ENCODE results near the gene TMEM158.

The TMEM158 gene

DNA sequence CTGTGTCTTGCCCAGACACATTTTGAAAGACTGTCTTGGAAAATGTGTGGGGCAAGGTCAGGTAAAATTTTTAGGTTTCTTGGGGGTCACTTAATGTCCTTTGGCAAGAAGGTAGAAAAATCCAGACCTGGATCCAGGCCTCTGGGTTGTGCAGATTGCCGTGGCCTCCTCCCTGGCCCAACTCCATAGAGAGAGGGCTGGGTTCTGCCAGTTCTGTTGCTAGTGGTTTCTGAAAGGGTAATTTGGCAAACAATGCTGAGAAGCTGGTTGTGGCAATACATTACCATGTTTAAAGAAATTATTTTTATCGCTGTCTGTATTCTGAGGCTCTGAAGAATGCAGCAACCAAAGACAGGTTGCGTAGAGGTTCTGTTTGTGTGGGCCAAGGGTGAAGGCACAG is 20.2 kb upstream of the TMEM158 start:
- no peaks in the 10 kb centered on the region for H3K4me1 Mint-ChIP-seq (ENCODE audit: low read depth)
- no peaks in the 10 kb centered on the region for H3K9me3 Mint-ChIP-seq
- no peak overlapping the region for H3K27ac Mint-ChIP-seq
- H3K36me3 Mint-ChIP-seq (ENCODE audit: low read depth), result no peaks in the 10 kb centered on the region
- peaks cover 11% of the 10 kb centered on the region for H3K27me3 Mint-ChIP-seq (ENCODE audit: low read depth)
- H3K4me3 Mint-ChIP-seq, result no peak overlapping the region

DNA sequence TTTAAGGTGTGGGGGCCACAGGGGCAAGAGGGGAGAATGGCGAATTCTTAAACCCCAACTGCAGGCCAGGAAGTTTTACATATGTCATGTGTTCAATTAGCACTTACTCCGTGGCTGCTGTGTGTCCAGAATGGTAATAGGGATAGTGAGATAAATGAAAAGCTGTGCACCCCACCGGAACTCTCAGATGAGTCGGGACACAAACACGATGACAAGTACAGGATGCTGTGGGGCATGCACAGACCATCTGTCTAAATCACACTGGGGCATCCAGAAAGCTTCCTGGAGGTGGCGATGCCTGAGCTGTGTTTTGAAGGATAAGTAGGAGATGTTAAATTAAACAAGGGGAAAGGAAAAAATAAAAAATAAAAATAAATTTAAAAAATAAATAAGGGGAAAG is 18.3 kb upstream of the TMEM158 start:
- no peak overlapping the region for H3K4me3 Mint-ChIP-seq
- no peak overlapping the region for H3K27ac Mint-ChIP-seq
- H3K27me3 Mint-ChIP-seq (ENCODE audit: low read depth), result peaks cover 15% of the 10 kb centered on the region
- no peaks in the 10 kb centered on the region for H3K9me3 Mint-ChIP-seq
- H3K36me3 Mint-ChIP-seq (ENCODE audit: low read depth), result no peaks in the 10 kb centered on the region
- no peaks in the 10 kb centered on the region for H3K4me1 Mint-ChIP-seq (ENCODE audit: low read depth)

DNA sequence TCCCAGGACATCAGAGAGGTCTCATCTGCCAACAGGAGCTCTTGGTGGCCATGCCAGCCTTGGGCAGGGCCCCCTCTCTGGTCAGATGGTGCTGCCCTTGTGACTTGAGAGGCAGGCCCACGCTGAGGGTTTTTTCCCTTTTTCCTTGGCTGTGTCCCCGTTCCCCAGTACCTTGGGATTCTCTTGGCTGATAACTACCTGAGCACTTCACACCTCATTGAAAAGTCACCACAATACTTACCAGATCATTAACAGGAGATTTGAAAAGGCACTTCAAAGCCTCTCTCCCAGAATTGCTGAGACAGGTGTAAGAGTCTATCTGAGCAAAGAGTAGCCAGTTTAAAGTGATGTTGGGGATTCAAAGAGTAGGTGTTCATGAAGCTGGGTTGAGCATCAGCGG is 15.1 kb upstream of the TMEM158 start:
- H3K27ac Mint-ChIP-seq, result no peak overlapping the region
- no peaks in the 10 kb centered on the region for H3K36me3 Mint-ChIP-seq (ENCODE audit: low read depth)
- peaks cover 15% of the 10 kb centered on the region for H3K27me3 Mint-ChIP-seq (ENCODE audit: low read depth)
- no peaks in the 10 kb centered on the region for H3K9me3 Mint-ChIP-seq
- H3K4me1 Mint-ChIP-seq (ENCODE audit: low read depth), result no peaks in the 10 kb centered on the region
- H3K4me3 Mint-ChIP-seq, result no peak overlapping the region

DNA sequence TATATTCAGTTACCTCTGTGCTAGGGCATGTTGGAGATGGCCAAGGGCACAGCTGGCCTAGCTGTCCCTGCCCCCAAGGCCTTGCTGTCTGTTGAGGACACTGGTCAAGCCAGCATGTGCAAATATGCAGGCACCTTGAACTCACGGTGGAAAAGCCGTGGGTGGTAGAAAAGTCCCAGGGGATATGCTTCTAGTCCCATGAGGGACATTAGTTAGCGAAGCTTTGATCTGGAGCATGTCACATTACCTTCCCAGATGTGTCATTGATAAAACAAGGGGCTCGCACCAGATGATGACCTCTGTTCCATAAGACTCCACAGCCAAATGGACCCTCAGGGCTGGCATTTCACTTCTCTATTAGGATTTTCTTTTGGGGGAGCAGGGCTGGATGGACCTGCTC is 14.2 kb upstream of the TMEM158 start:
- H3K27me3 Mint-ChIP-seq (ENCODE audit: low read depth), result peaks cover 15% of the 10 kb centered on the region
- no peaks in the 10 kb centered on the region for H3K36me3 Mint-ChIP-seq (ENCODE audit: low read depth)
- no peaks in the 10 kb centered on the region for H3K4me1 Mint-ChIP-seq (ENCODE audit: low read depth)
- H3K27ac Mint-ChIP-seq, result no peak overlapping the region
- no peak overlapping the region for H3K4me3 Mint-ChIP-seq
- peaks cover 8% of the 10 kb centered on the region for H3K9me3 Mint-ChIP-seq

- Mint-ChIP-seq H3K36me3 (ENCODE audit: low read depth) (no peaks in the 10 kb centered on the region), H3K27ac (no peak overlapping the region), H3K4me3 (no peak overlapping the region), H3K4me1 (ENCODE audit: low read depth) (peaks cover 2% of the 10 kb centered on the region), H3K9me3 (peaks cover 10% of the 10 kb centered on the region), H3K27me3 (ENCODE audit: low read depth) (peaks cover 8% of the 10 kb centered on the region)
These were observed 13.2 kb upstream of the TMEM158 start for GRCh38 chr3:45239254-45239653.

GRCh38 chr3:45236964-45237363 is 10.9 kb upstream of the TMEM158 start:
- no peaks in the 10 kb centered on the region for H3K36me3 Mint-ChIP-seq (ENCODE audit: low read depth)
- H3K9me3 Mint-ChIP-seq, result peaks cover 10% of the 10 kb centered on the region
- H3K27ac Mint-ChIP-seq, result no peak overlapping the region
- H3K4me3 Mint-ChIP-seq, result no peak overlapping the region
- H3K27me3 Mint-ChIP-seq (ENCODE audit: low read depth), result peaks cover 21% of the 10 kb centered on the region
- H3K4me1 Mint-ChIP-seq (ENCODE audit: low read depth), result peaks cover 2% of the 10 kb centered on the region

- Mint-ChIP-seq H3K4me1 (ENCODE audit: low read depth) (peaks cover 2% of the 10 kb centered on the region), H3K27ac (no peak overlapping the region), H3K27me3 (ENCODE audit: low read depth) (peaks cover 28% of the 10 kb centered on the region), H3K36me3 (ENCODE audit: low read depth) (no peaks in the 10 kb centered on the region), H3K4me3 (no peak overlapping the region), H3K9me3 (peaks cover 10% of the 10 kb centered on the region)
These were observed 9.3 kb upstream of the TMEM158 start for GRCh38 chr3:45235409-45235808.

- no peak overlapping the region for H3K4me3 Mint-ChIP-seq
- H3K36me3 Mint-ChIP-seq (ENCODE audit: low read depth), result no peaks in the 10 kb centered on the region
- no peak overlapping the region for H3K27ac Mint-ChIP-seq
- peaks cover 35% of the 10 kb centered on the region for H3K27me3 Mint-ChIP-seq (ENCODE audit: low read depth)
- peaks cover 10% of the 10 kb centered on the region for H3K9me3 Mint-ChIP-seq
- peaks cover 2% of the 10 kb centered on the region for H3K4me1 Mint-ChIP-seq (ENCODE audit: low read depth)
These were observed 8.2 kb upstream of the TMEM158 start for GRCh38 chr3:45234250-45234649.

GRCh38 chr3:45232521-45232920 is 6.4 kb upstream of the TMEM158 start:
- H3K4me3 Mint-ChIP-seq, result no peak overlapping the region
- peaks cover 2% of the 10 kb centered on the region for H3K4me1 Mint-ChIP-seq (ENCODE audit: low read depth)
- peaks cover 51% of the 10 kb centered on the region for H3K27me3 Mint-ChIP-seq (ENCODE audit: low read depth)
- no peaks in the 10 kb centered on the region for H3K36me3 Mint-ChIP-seq (ENCODE audit: low read depth)
- no peak overlapping the region for H3K27ac Mint-ChIP-seq
- peaks cover 10% of the 10 kb centered on the region for H3K9me3 Mint-ChIP-seq

DNA sequence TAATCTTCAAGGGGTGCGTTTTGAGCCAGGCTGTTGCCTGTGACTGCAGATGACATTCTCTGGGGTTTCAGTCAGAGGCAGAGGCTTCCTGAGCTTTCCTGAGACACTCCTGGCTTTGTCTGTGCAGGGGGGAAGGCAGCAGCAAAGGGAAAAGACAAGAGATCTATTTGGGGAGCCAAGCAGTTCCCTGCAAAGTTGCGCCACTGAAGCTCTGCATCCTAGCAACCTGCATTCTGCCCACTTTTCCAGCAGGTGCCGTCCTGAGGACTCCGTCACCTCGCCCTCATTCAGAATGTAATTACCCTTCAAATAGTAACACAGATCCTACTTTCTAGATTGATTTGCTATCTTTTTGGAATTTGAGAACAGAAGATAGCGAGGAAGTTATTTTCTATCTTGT is 1.9 kb upstream of the TMEM158 start:
- Mint-ChIP-seq H3K27ac (no peak overlapping the region), H3K27me3 (ENCODE audit: low read depth) (peaks cover 76% of the 10 kb centered on the region), H3K4me3 (no peak overlapping the region), H3K4me1 (ENCODE audit: low read depth) (peaks cover 12% of the 10 kb centered on the region), H3K36me3 (ENCODE audit: low read depth) (no peaks in the 10 kb centered on the region), H3K9me3 (no peaks in the 10 kb centered on the region)

DNA sequence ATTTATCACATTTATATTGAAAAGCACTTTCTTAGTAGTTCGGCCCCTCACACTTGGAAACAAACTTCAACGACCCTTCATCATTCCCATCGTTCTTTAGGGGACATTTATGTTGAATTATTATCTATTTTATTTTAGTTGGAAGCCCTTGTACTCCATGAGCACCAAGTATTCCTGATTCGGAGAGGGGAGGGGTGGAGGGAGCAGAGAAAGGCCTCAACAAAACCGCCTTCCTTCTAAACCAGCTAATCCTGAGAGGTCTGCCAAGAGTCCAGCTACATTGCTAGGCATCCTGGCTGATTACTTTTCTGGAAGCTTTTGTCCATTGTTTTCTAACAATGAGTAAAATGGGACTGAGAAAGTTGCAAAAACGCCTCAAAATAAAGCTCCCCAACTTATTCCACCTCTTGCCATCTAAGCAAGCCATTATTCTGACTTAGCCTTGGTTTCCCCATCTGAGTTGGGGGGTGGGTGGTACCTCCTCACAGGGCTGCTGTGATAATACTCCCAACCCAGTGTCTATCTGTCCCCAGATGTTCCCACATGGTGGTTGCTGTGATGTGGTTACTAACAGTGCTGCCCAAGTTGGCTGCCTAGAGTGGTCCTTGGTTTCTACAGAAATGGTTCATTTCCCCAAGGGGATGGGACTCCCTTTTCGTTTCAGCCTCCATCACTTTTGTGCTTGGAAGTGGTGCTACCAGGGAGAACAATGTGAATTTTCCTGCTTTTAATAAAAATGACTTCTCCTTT is 1.2 kb upstream of the TMEM158 start:
- Mint-ChIP-seq H3K27me3 (ENCODE audit: low read depth) (peaks cover 77% of the 10 kb centered on the region), H3K4me3 (no peak overlapping the region), H3K9me3 (no peaks in the 10 kb centered on the region), H3K4me1 (ENCODE audit: low read depth) (peaks cover 12% of the 10 kb centered on the region), H3K27ac (no peak overlapping the region), H3K36me3 (ENCODE audit: low read depth) (no peaks in the 10 kb centered on the region)

- H3K36me3 Mint-ChIP-seq (ENCODE audit: low read depth), result no peaks in the 10 kb centered on the region
- H3K4me1 Mint-ChIP-seq (ENCODE audit: low read depth), result peaks cover 12% of the 10 kb centered on the region
- H3K9me3 Mint-ChIP-seq, result no peaks in the 10 kb centered on the region
- H3K27ac Mint-ChIP-seq, result no peak overlapping the region
- no peak overlapping the region for H3K4me3 Mint-ChIP-seq
- peaks cover 81% of the 10 kb centered on the region for H3K27me3 Mint-ChIP-seq (ENCODE audit: low read depth)
These were observed 452 bp downstream of the TMEM158 start for GRCh38 chr3:45225465-45226205.

DNA sequence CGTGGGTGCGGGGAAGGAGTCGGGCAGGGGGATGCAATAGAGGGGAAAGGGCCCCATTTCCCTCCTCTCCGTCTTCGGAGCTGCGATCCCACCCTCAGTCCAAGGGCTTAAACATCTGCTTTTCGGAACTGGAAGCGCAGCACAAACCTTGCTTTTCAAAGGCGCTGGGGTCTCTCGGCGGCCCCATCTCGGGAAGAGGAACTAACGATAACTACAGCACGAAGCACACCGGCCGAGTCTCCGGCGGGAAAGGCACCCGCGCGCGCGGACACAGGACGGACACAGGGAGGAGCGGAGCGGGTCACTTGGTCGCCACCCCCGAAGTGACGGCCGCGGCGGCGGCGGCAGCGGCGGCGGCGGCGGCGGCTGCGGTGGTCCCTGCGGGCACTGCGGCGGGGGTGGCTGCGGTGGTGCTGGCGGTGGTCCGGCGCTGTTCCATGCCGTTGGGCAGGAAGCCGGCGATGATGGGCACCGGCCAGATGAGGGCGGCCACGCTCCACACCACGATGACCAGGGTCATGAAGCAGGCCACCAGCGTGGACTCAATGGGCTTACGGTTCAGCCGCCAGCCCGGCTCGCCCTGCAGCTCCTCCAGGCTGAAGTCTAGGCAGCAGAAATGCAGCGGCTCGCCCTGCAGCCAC is 1.1 kb downstream of the TMEM158 start:
- H3K27me3 Mint-ChIP-seq (ENCODE audit: low read depth), result peaks cover 80% of the 10 kb centered on the region
- peaks cover 12% of the 10 kb centered on the region for H3K4me1 Mint-ChIP-seq (ENCODE audit: low read depth)
- peak overlapping the region; percentile 82 for H3K4me3 Mint-ChIP-seq
- H3K36me3 Mint-ChIP-seq (ENCODE audit: low read depth), result no peaks in the 10 kb centered on the region
- H3K9me3 Mint-ChIP-seq, result no peaks in the 10 kb centered on the region
- H3K27ac Mint-ChIP-seq, result peak overlapping the region; percentile 36

GRCh38 chr3:45223889-45224727 is 2.0 kb downstream of the TMEM158 start:
- H3K4me3 Mint-ChIP-seq, result peak overlapping the region; percentile 68
- no peaks in the 10 kb centered on the region for H3K9me3 Mint-ChIP-seq
- H3K27ac Mint-ChIP-seq, result no peak overlapping the region
- peaks cover 77% of the 10 kb centered on the region for H3K27me3 Mint-ChIP-seq (ENCODE audit: low read depth)
- peaks cover 12% of the 10 kb centered on the region for H3K4me1 Mint-ChIP-seq (ENCODE audit: low read depth)
- H3K36me3 Mint-ChIP-seq (ENCODE audit: low read depth), result no peaks in the 10 kb centered on the region
